ENCODE data around the gene ZNF225. TPM values are rescaled to one million over a fixed set of nuclear protein-coding genes. Genes with fewer than 3 reads are reported as not detected.

ZNF225 gene
- 1 to 10 TPM; 1.4 to 6.6 (median 1.8) TPM for polyA plus RNA-seq
- long read RNA-seq, donor 1, full-length matches to known transcripts, result 2 of 2 reads
- long read RNA-seq, donor 1, partial matches to known transcripts, result 0 of 2 reads
- long read RNA-seq, donor 1, other reads (novel, unspliced or antisense), result 0 of 2 reads
- long read RNA-seq, donor 2, result 0 reads
- long read RNA-seq, donor 3, result 0 reads
- long read RNA-seq, donor 4, result 0 reads
- long read RNA-seq, donor 5, partial matches to known transcripts, result 0 of 1 reads
- long read RNA-seq, donor 5, other reads (novel, unspliced or antisense), result 0 of 1 reads
- long read RNA-seq, donor 6, result 0 reads
- long read RNA-seq, donor 7, full-length matches to known transcripts, result 2 of 2 reads
- long read RNA-seq, donor 7, partial matches to known transcripts, result 0 of 2 reads
- long read RNA-seq, donor 7, other reads (novel, unspliced or antisense), result 0 of 2 reads
- long read RNA-seq, donor 8, result 0 reads
- long read RNA-seq, donor 9, result 0 reads
- long read RNA-seq, donor 10, full-length matches to known transcripts, result 2 of 2 reads
- long read RNA-seq, donor 10, partial matches to known transcripts, result 0 of 2 reads
- long read RNA-seq, donor 10, other reads (novel, unspliced or antisense), result 0 of 2 reads

DNA sequence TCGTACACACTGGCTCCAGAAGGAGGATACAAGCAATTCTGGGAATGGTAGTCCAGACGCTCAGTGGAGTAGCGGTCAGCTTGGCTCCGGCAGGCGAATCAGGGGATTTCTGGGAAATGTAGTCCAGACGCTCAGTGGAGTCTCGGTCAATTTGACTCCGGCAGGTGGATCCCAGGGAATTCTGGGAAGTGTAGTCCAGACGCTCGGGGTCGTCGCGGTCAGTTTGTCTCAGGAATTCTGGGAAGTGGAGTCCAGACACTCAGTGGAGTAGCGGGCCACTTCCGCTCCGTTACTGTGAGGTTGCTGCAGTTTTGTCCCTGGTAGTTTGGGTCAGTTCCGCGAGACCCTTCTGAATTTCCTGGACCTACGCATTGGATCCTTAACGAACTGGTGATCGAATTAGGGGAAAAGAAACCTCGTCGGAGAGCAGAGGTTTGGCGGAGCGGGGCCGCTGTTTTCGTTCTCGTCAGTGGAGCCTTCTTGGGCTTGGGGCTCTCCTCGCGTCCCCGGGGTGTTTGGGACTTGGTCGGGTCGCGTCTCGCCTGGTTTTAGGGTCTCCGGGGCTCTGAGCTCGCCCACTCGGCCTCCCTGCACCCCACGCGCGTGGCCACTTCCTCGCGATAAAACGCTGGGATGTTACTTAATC is at the start of gene ZNF225:
TSS of gene ZNF225 (plus strand) at position 262 of the 646 bp plus-strand sequence. CDS start 2,429 bp downstream, outside the sequence.
- Histone ChIP-seq H3K27ac (ENCODE audit: low read depth in 1 of 3, low read length in 2 of 3) (peak within 1 kb of the TSS in 2 of 3 donors; percentile 26 to 69), H3K4me1 (ENCODE audit: control insufficient read depth in 3 of 3, insufficient read depth in 2 of 3, low read depth in 1 of 3, low read length in 2 of 3) (peaks cover 0 to 6% (median 3%) of the 10 kb centered on the region in 3 donors), H3K4me3 (ENCODE audit: low read depth in 1 of 3, low read length in 3 of 3) (peak within 1 kb of the TSS; percentile 49 to 74 (median 61)), H3K36me3 (ENCODE audit: control insufficient read depth in 3 of 3, insufficient read depth in 2 of 3, low read depth in 1 of 3, low read length in 3 of 3) (peaks cover 2 to 11% (median 3%) of the 10 kb centered on the region in 3 donors), H3K9me3 (ENCODE audit: control insufficient read depth in 2 of 2, insufficient read depth in 1 of 2, low read depth in 1 of 2, low read length in 1 of 2) (peaks cover 2 to 12% of the 10 kb centered on the region in 2 donors), H3K27me3 (ENCODE audit: control insufficient read depth in 3 of 3, insufficient read depth in 3 of 3, low read length in 3 of 3) (no peaks in the 10 kb centered on the region)
- DNase-seq (peak; percentile 99), FAIRE-seq (peak; percentile 84)
- WGBS, 3 donors, result 0 to 1% (median 0%) methylated on average over 44 of the region's 44 CpGs

DNA sequence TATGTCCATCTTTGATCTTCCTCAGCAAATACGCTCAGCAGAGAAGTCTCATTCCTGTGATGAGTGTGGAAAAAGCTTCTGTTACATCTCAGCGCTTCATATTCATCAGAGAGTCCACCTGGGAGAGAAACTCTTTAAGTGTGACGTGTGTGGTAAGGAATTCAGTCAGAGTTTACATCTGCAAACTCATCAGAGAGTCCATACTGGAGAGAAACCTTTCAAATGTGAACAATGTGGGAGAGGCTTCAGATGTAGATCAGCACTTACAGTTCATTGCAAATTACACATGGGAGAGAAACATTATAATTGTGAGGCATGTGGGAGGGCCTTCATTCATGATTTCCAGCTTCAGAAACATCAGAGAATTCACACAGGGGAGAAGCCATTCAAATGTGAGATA is 46.9 kb upstream of the ZNF225 start:
- no peaks in the 10 kb centered on the region for H3K27me3 ChIP-seq (ENCODE audit: control insufficient read depth in 3 of 3, insufficient read depth in 3 of 3, low read length in 3 of 3)
- FAIRE-seq (no peak), DNase-seq (no peak)
- peaks cover 0 to 1% (median 0%) of the 10 kb centered on the region in 3 donors for H3K4me1 ChIP-seq (ENCODE audit: control insufficient read depth in 3 of 3, insufficient read depth in 2 of 3, low read depth in 1 of 3, low read length in 2 of 3)
- H3K27ac ChIP-seq (ENCODE audit: low read depth in 1 of 3, low read length in 2 of 3), result no peak overlapping the region
- H3K36me3 ChIP-seq (ENCODE audit: control insufficient read depth in 3 of 3, insufficient read depth in 2 of 3, low read depth in 1 of 3, low read length in 3 of 3), result peaks cover 11 to 30% (median 29%) of the 10 kb centered on the region in 3 donors
- H3K4me3 ChIP-seq (ENCODE audit: low read depth in 1 of 3, low read length in 3 of 3), result no peak overlapping the region
- 58 to 70% (median 68%) methylated on average over 3 of the region's 3 CpGs for WGBS, 3 donors
- H3K9me3 ChIP-seq (ENCODE audit: control insufficient read depth in 2 of 2, insufficient read depth in 1 of 2, low read depth in 1 of 2, low read length in 1 of 2), result peaks cover 4 to 54% of the 10 kb centered on the region in 2 donors

DNA sequence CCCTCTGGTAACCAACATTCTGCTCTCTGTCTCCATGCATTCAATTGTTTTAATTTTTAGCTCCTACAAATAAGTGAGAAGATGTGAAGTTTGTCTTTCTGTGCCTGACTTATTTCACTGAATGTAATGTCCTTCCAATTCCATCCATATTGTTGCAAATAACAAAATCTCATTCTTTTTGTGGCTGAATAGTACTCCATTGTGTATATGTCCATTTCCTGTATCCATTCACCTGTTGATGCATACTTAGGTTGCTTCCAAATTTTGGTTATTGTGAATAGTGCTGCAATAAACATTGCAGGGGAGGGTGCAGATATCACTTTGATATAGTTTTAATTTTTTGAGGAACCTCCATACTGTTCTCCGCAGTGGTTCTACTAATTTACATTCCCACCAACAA is 43.8 kb upstream of the ZNF225 start:
- FAIRE-seq (no peak), DNase-seq (no peak)
- H3K4me1 ChIP-seq (ENCODE audit: control insufficient read depth in 3 of 3, insufficient read depth in 2 of 3, low read depth in 1 of 3, low read length in 2 of 3), result peaks cover 0 to 5% (median 4%) of the 10 kb centered on the region in 3 donors
- H3K27me3 ChIP-seq (ENCODE audit: control insufficient read depth in 3 of 3, insufficient read depth in 3 of 3, low read length in 3 of 3), result no peaks in the 10 kb centered on the region
- no peak overlapping the region for H3K27ac ChIP-seq (ENCODE audit: low read depth in 1 of 3, low read length in 2 of 3)
- WGBS, 3 donors, result 93 to 100% (median 97%) methylated on average over 1 of the region's 1 CpG
- peaks cover 4 to 47% of the 10 kb centered on the region in 2 donors for H3K9me3 ChIP-seq (ENCODE audit: control insufficient read depth in 2 of 2, insufficient read depth in 1 of 2, low read depth in 1 of 2, low read length in 1 of 2)
- no peak overlapping the region for H3K4me3 ChIP-seq (ENCODE audit: low read depth in 1 of 3, low read length in 3 of 3)
- H3K36me3 ChIP-seq (ENCODE audit: control insufficient read depth in 3 of 3, insufficient read depth in 2 of 3, low read depth in 1 of 3, low read length in 3 of 3), result peaks cover 2 to 17% (median 15%) of the 10 kb centered on the region in 3 donors

DNA sequence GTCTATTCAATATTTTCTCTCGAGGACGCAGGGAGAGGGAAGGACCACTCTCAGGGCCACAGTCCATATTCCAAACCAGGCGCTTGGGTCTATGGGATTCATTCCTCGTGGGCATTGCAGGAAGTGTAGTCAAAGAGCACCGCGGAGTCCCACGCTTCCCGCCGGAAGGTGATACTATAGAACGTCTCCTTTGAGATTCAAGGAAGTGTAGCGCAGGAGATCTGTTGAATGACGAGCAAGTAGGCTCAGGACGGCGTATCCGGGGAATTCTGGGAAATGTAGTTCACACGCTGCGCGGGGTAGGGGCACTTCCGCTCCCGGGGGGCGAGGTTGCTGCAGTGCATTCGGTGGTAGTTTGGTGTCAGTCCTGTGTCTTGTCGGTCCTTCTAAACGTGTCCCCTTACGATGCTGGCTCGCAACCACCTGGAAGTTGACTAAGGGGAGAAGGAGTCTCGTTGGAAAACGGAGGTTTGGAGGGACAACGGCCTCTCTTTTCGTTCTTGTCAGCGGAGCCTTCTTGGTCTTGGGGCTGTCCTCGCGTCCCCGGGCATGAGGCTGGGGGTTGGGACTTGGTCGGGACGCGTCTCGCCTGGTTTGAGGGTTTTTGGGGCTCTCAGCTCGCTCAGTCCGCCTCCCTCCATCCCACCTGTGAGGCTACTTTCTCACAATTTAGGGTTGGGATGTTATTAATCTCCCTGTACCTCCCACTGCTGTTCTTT is 41.2 kb upstream of the ZNF225 start, which contains the start of gene ZNF284:
TSS of gene ZNF284 (plus strand) at position 336 of the 719 bp plus-strand sequence. CDS start 4,231 bp downstream, outside the sequence.
- peaks cover 0 to 5% (median 4%) of the 10 kb centered on the region in 3 donors for H3K4me1 ChIP-seq (ENCODE audit: control insufficient read depth in 3 of 3, insufficient read depth in 2 of 3, low read depth in 1 of 3, low read length in 2 of 3)
- FAIRE-seq (no peak), DNase-seq (peak; percentile 93 to 96)
- 1% methylated on average over 40 of the region's 40 CpGs for WGBS, 3 donors
- peaks cover 2 to 25% of the 10 kb centered on the region in 2 donors for H3K9me3 ChIP-seq (ENCODE audit: control insufficient read depth in 2 of 2, insufficient read depth in 1 of 2, low read depth in 1 of 2, low read length in 1 of 2)
- H3K27ac ChIP-seq (ENCODE audit: low read depth in 1 of 3, low read length in 2 of 3), result peak within 1 kb of the TSS in 2 of 3 donors; percentile 73 to 78
- peaks cover 0 to under 1% (median under 1%) of the 10 kb centered on the region in 3 donors for H3K36me3 ChIP-seq (ENCODE audit: control insufficient read depth in 3 of 3, insufficient read depth in 2 of 3, low read depth in 1 of 3, low read length in 3 of 3)
- H3K4me3 ChIP-seq (ENCODE audit: low read depth in 1 of 3, low read length in 3 of 3), result peak within 1 kb of the TSS; percentile 45 to 88 (median 66)
- H3K27me3 ChIP-seq (ENCODE audit: control insufficient read depth in 3 of 3, insufficient read depth in 3 of 3, low read length in 3 of 3), result no peaks in the 10 kb centered on the region

DNA sequence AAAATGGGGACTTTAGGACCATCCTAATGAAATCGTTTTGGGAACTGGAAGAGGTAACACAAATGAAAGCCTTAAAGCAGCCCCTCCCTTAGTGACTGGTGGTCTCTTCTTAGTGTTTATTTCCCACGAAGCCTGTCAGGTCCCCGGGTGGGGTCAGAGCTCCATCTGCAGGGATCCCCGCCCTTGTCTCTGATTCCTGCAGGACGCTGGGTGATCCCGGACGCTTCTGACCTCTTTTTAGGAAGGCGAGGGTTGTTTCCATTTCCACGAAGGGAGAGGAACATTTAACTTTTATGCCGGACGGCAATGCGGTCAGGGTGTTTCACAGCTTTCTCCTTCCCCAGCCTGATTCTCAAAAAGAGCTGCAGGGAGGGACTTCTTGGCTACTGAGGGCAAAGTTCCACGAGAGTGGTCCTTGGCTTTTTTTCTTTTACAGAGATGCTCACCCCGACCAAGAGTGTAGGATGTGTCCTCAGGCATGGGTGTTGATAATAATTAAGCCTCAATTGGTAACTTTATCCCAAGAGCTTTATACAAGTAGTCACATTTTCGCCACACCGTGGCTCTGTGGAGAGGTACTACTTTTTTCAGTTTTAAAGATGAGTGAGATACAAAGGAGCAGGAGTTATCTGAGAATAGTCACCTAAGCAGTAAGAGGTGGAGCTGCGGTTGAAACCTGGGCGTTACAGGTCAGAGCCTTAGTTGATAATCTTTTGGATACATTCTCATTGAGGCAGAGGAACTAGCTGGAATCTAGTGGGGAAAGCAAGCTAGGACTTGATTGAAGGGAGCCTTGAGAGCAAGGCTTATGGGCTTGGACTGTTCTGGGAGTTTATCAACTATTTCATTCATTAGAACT is 40.4 kb upstream of the ZNF225 start:
- H3K27me3 ChIP-seq (ENCODE audit: control insufficient read depth in 3 of 3, insufficient read depth in 3 of 3, low read length in 3 of 3), result no peaks in the 10 kb centered on the region
- FAIRE-seq (no peak), DNase-seq (peak; percentile 15 to 39)
- peaks cover 0 to 2% (median 2%) of the 10 kb centered on the region in 3 donors for H3K36me3 ChIP-seq (ENCODE audit: control insufficient read depth in 3 of 3, insufficient read depth in 2 of 3, low read depth in 1 of 3, low read length in 3 of 3)
- 14 to 17% (median 15%) methylated on average over 18 of the region's 18 CpGs for WGBS, 3 donors
- H3K27ac ChIP-seq (ENCODE audit: low read depth in 1 of 3, low read length in 2 of 3), result no peak overlapping the region
- H3K4me3 ChIP-seq (ENCODE audit: low read depth in 1 of 3, low read length in 3 of 3), result peak overlapping the region in 2 of 3 donors; percentile 66 to 88
- H3K9me3 ChIP-seq (ENCODE audit: control insufficient read depth in 2 of 2, insufficient read depth in 1 of 2, low read depth in 1 of 2, low read length in 1 of 2), result peaks cover 0 to 18% of the 10 kb centered on the region in 2 donors
- peaks cover 0 to 5% (median 4%) of the 10 kb centered on the region in 3 donors for H3K4me1 ChIP-seq (ENCODE audit: control insufficient read depth in 3 of 3, insufficient read depth in 2 of 3, low read depth in 1 of 3, low read length in 2 of 3)

DNA sequence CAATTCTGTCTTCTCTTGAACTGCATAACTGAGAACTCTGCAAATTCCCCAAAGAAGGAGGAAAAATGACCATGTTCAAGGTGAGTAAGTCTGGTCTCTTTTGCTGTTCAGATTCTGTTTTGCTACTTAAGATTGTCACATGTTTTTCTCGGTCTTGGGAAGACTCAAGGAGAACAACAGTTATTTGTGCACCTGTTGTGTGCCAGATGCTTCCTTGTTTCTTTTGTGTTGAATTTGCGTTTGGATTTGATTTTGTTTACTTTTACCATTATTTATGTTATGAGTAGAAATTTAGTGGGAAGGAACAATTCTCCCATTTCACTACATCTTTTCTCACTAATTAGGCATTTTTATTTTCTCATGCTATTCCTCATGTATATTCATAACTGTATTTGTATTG is 36.9 kb upstream of the ZNF225 start:
- H3K36me3 ChIP-seq (ENCODE audit: control insufficient read depth in 3 of 3, insufficient read depth in 2 of 3, low read depth in 1 of 3, low read length in 3 of 3), result peaks cover 6 to 15% (median 7%) of the 10 kb centered on the region in 3 donors
- 82 to 92% (median 87%) methylated on average over 2 of the region's 2 CpGs for WGBS, 3 donors
- no peak for FAIRE-seq

DNA sequence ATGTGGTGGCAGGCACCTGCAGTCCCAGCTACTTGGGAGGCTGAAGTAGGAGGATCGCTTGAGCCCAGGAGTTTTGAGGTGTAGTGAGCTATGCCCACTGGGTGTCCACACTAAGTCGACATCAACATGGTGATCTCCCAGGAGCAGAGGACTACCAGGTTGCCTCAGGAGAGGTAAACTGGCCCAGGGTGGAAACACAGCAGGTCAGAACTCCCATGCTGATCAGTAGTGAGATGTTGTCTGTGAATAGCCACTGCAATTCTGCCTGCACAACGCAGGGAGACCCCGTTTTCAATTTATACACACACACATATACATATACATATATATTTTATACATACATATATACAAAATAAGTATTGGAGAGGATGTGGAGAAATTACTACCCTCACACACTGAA is 21.1 kb upstream of the ZNF225 start:
- Histone ChIP-seq H3K4me3 (ENCODE audit: low read depth in 1 of 3, low read length in 3 of 3) (no peak overlapping the region), H3K27me3 (ENCODE audit: control insufficient read depth in 3 of 3, insufficient read depth in 3 of 3, low read length in 3 of 3) (no peaks in the 10 kb centered on the region), H3K9me3 (ENCODE audit: control insufficient read depth in 2 of 2, insufficient read depth in 1 of 2, low read depth in 1 of 2, low read length in 1 of 2) (peaks cover 0 to 3% of the 10 kb centered on the region in 2 donors), H3K36me3 (ENCODE audit: control insufficient read depth in 3 of 3, insufficient read depth in 2 of 3, low read depth in 1 of 3, low read length in 3 of 3) (peaks cover 0 to 3% (median 3%) of the 10 kb centered on the region in 3 donors), H3K4me1 (ENCODE audit: control insufficient read depth in 3 of 3, insufficient read depth in 2 of 3, low read depth in 1 of 3, low read length in 2 of 3) (no peaks in the 10 kb centered on the region), H3K27ac (ENCODE audit: low read depth in 1 of 3, low read length in 2 of 3) (no peak overlapping the region)
- FAIRE-seq (no peak), DNase-seq (no peak)
- WGBS, 3 donors, result 66 to 75% (median 66%) methylated on average over 4 of the region's 4 CpGs

More for the DNA sequence above, 36.9 kb upstream of the ZNF225 start:
- H3K4me1 ChIP-seq (ENCODE audit: control insufficient read depth in 3 of 3, insufficient read depth in 2 of 3, low read depth in 1 of 3, low read length in 2 of 3), result peaks cover 0 to 5% (median 3%) of the 10 kb centered on the region in 3 donors
- no peak overlapping the region for H3K27ac ChIP-seq (ENCODE audit: low read depth in 1 of 3, low read length in 2 of 3)
- H3K27me3 ChIP-seq (ENCODE audit: control insufficient read depth in 3 of 3, insufficient read depth in 3 of 3, low read length in 3 of 3), result no peaks in the 10 kb centered on the region
- peaks cover 0 to 3% of the 10 kb centered on the region in 2 donors for H3K9me3 ChIP-seq (ENCODE audit: control insufficient read depth in 2 of 2, insufficient read depth in 1 of 2, low read depth in 1 of 2, low read length in 1 of 2)
- no peak for DNase-seq
- H3K4me3 ChIP-seq (ENCODE audit: low read depth in 1 of 3, low read length in 3 of 3), result no peak overlapping the region
